Kidney capillary endothelial cell (primary cell): ENCODE data around the gene PPP3CA.
"Not testable (repeated sequence)": the region's sequence is repeated elsewhere in the genome, so short reads cannot be mapped to it uniquely, and the experiment has no call there.

Source experiments
- DNase-seq: peaks from one replicate; pipeline ENCODE4 v3.0.0-alpha.2; 2018; ENCODE audit warnings: low spot score

Gene PPP3CA

GRCh38 chr4:101141855-101142254 is 205.5 kb downstream of the PPP3CA start:
- DNase-seq, result no peak

- DNase-seq, result no peak
Measured at GRCh38 chr4:101141230-101141629, 206.1 kb downstream of the PPP3CA start.

- DNase-seq, result no peak
Measured at GRCh38 chr4:101140228-101140627, 207.1 kb downstream of the PPP3CA start.

GRCh38 chr4:101136373-101137370 is 210.7 kb downstream of the PPP3CA start:
- DNase-seq, result no peak

GRCh38 chr4:101135371-101136010 is 211.8 kb downstream of the PPP3CA start:
- DNase-seq, result no peak

GRCh38 chr4:101131058-101131457 is 216.3 kb downstream of the PPP3CA start:
- not testable (repeated sequence) for DNase-seq

GRCh38 chr4:101128898-101129297 is 218.4 kb downstream of the PPP3CA start:
- DNase-seq, result not testable (repeated sequence)

GRCh38 chr4:101128473-101128872 is 218.9 kb downstream of the PPP3CA start:
- no peak for DNase-seq

- no peak for DNase-seq
Measured at GRCh38 chr4:101127176-101127790, 220.0 kb downstream of the PPP3CA start.

- DNase-seq, result no peak
Measured at GRCh38 chr4:101126059-101126458, 221.3 kb downstream of the PPP3CA start.

GRCh38 chr4:101125045-101125942 is 222.0 kb downstream of the PPP3CA start:
- no peak for DNase-seq

GRCh38 chr4:101123231-101123630 is 224.1 kb downstream of the PPP3CA start:
- DNase-seq, result no peak

GRCh38 chr4:101122019-101122418 is 225.3 kb downstream of the PPP3CA start:
- no peak for DNase-seq

GRCh38 chr4:101119141-101119540 is 228.2 kb downstream of the PPP3CA start:
- no peak for DNase-seq

- DNase-seq, result no peak
Measured at GRCh38 chr4:101118617-101119016, 228.7 kb downstream of the PPP3CA start.

GRCh38 chr4:101115887-101116286 is 231.4 kb downstream of the PPP3CA start:
- DNase-seq, result no peak

GRCh38 chr4:101114936-101115372 is 232.4 kb downstream of the PPP3CA start:
- no peak for DNase-seq

- no peak for DNase-seq
Measured at GRCh38 chr4:101104312-101105052, 242.8 kb downstream of the PPP3CA start.

- DNase-seq, result no peak
Measured at GRCh38 chr4:101103381-101104142, 243.8 kb downstream of the PPP3CA start.

- no peak for DNase-seq
Measured at GRCh38 chr4:101102114-101102742, 245.1 kb downstream of the PPP3CA start.
